HG03558 (cell line): ENCODE measurements around the gene NAP1L4.

ENCODE experiments used
- ATAC-seq: cut with Tn5 transposase; IDR thresholded peaks from one replicate; pipeline ENCODE4 v1.9.1; 2021; ENCODE audit warnings: moderate number of reproducible peaks; ENCODE audit not compliant: unreplicated experiment; ENCODE audit errors: extremely low read depth

NAP1L4 gene

GRCh38 chr11:2964782-2965181 is 27.3 kb downstream of the NAP1L4 start:
- ATAC-seq, result no peak

- ATAC-seq, result no peak
These were observed 28.4 kb downstream of the NAP1L4 start for GRCh38 chr11:2963761-2964160.

- no peak for ATAC-seq
These were observed 28.9 kb downstream of the NAP1L4 start for GRCh38 chr11:2963112-2963754.

GRCh38 chr11:2961080-2961479 is 31.0 kb downstream of the NAP1L4 start:
- ATAC-seq, result no peak

- no peak for ATAC-seq
These were observed 32.0 kb downstream of the NAP1L4 start for GRCh38 chr11:2960139-2960538.

DNA sequence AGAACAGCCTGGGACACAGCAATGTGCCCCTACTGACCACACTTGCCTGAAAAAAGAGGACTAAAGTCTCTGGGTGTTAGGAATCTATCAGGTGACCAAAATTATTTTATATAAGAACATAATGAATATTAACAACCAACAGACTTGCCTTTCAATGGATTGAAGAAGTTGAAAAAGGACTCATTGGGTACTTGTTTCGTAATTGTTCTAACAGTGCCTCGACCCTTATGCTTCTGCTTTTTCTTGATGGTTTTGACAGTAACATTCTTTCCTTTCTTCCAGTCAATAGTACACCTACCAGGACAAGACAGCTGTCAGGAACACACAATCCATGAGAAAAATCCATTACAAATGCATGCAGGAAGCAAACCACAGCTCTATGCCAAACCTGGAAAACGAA is 33.9 kb downstream of the NAP1L4 start:
- ATAC-seq, result no peak

DNA sequence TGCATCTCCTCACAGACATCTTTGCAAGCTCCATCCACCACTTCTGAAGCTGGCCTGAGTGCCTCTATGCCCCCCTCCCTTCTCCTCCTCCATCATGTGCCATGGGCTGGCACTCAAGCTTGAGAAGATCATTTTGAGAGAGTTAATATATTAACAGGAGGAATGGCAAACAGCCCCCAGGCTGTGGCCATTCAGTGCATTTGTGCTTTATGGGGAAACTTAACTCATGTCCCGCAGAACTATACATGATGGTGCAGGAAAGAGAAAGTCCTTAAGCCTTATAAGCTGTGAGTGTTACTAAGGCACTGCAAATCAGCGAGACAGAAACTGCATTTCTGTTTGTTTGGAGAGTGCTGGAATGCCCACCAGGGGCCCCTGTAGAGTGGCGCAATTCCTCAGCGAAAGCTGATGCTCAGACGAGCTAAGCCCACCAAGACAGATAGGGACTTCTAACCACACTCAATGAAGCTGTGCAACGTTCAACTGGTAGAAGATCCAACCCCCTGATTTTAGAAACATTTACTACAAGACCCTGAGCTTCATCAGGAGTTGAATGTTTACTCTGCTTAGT is 36.1 kb downstream of the NAP1L4 start:
- no peak for ATAC-seq

- ATAC-seq, result no peak
These were observed 37.9 kb downstream of the NAP1L4 start for GRCh38 chr11:2954263-2954662.

DNA sequence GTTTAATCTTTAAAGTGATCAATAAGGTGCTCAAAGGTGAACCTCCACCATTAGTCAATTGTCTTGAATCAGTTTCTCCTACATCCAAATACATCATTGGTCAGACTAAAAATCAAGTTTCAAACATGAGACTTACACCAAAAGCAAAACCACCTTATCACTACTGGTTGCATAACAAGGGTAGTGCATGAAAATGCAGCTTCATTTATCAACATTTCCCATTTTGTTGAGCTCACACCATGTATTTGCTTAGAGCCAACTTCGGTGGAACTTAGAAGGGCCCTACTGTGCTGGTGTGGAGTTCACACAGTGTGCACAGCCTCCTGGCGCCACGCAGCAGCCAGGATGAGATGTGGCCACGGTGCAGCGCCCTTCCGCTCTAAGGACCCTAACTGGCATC is 39.8 kb downstream of the NAP1L4 start:
- no peak for ATAC-seq

DNA sequence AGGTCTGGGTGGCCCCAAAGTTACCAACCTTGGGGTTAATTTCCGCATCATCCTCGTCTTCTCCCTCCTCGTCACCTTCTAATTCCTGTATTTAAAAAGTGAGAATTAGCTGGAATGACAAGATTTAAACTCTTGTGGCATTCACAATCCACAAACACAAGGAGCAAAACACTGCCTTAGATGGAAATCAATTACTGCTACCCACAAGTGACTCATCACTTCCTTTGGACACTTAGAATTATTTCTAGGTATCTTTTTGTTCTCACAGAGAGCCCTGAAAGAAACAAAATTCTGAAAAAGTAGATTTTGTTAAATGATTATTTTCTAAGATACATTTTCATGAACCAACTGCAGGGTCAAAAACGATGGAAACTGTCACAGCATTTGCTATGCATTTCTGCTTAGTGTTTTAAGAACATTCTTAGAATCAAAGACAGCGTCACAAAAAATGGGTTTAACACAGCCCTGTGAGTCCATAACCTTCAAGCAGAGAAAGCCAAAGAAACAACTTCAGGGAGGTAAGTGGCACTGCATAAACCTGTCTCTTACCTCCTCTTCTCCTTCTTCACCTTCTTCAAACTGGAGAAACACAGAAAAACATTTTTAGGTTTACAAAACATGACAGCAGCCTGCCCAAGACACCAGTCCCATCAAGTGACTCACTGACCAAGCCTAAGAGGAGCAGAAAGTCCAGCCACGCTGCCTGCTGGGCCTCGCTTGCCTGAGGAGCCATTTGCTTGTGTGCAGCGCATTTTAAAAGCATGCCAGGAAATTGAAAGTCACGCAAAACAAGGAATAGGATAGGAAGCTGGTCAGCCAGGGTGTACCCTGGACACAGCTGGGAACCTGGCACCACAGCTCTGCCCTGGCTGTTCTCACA is 40.7 kb downstream of the NAP1L4 start:
- no peak for ATAC-seq

DNA sequence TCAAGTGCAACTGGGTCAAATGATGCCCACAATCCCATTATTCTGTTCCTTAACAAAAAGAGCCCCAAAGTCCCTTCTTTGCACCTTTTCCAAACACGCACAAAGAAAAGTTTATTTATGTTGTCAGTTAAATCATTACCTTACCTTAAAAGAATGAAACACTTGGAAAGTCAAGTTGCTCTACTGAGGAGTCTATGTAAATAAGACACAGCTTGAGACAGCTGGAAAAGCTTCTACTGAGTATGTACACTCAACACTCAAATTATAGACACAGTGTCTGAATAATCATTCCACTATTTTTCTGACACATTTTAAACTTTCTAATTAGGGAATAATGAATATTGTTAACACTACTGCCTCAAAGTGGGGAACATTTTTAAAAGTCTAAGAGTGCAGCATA is 41.3 kb downstream of the NAP1L4 start:
- no peak for ATAC-seq

GRCh38 chr11:2949920-2950319 is 42.2 kb downstream of the NAP1L4 start:
- no peak for ATAC-seq

DNA sequence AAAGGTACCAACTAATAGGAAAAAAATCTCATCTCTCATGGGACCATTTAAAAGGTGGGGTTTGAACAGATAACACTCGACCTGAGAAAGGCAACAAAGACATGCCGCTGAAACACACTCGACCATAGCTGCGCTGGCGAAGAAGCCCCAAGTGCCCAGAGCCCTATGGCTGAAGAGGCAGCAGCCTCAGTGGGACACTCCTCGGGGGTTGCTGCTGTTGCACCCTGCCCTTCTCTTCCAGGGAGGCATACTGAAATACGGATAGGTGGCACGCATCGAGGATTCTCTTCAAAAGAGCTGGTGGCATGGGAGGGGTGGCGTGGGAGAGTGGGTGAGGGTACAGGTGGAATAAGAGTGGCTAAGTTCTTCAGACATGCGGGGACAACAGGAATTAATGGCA is 44.4 kb downstream of the NAP1L4 start:
- no peak for ATAC-seq

- ATAC-seq, result no peak
These were observed 46.3 kb downstream of the NAP1L4 start for GRCh38 chr11:2945757-2946287.

GRCh38 chr11:2945031-2945756 is 46.9 kb downstream of the NAP1L4 start:
- no peak for ATAC-seq

DNA sequence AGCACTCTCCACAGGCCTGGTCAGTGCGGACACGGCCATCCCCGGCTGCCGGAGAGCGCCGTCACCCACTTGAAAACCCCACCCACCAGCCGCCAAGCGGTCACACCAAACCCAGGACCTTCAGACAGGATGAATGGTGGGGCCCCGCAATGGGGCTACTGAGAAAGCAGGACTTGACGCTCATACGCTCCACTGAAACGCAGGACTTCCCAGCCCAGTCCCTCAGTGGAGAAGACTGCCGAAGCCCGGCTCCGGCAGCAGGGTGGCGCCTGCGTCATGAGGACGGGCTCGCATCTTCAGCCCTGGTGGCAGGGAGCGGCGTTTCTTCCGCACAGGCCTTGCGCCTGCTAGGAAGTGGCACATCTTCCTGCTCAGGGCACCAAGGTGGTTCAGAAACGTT is 47.6 kb downstream of the NAP1L4 start:
- ATAC-seq, result no peak

DNA sequence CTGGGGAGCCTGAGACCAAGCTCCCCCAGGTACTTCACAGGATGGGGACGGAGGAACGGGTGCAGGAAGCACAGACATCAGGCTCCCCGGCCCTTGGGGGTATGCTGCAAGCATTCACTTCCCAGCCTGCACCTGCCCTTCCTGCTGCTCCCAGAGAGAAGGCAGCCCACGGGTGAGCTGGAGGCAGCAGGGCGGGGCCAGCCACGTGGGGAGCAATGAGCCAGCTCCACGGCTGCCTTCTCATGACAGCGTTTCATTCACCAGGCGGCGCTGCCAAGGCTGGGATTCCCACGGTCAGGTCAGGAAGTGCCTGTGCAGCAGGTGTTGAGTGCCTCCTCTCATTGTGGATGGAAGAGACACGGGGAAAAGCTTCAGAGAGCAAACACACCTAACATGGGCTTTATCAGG is 48.4 kb downstream of the NAP1L4 start:
- no peak for ATAC-seq

- no peak for ATAC-seq
These were observed 49.0 kb downstream of the NAP1L4 start for GRCh38 chr11:2942872-2943710.

GRCh38 chr11:2942447-2942846 is 49.7 kb downstream of the NAP1L4 start:
- no peak for ATAC-seq
